SIG-M5 (cell line): ENCODE results near the gene CRB1.

Source experiments
- DNase-seq: peaks from one replicate; lab custom pipeline; 2025; lab: John Stamatoyannopoulos, UW

The CRB1 gene

DNA sequence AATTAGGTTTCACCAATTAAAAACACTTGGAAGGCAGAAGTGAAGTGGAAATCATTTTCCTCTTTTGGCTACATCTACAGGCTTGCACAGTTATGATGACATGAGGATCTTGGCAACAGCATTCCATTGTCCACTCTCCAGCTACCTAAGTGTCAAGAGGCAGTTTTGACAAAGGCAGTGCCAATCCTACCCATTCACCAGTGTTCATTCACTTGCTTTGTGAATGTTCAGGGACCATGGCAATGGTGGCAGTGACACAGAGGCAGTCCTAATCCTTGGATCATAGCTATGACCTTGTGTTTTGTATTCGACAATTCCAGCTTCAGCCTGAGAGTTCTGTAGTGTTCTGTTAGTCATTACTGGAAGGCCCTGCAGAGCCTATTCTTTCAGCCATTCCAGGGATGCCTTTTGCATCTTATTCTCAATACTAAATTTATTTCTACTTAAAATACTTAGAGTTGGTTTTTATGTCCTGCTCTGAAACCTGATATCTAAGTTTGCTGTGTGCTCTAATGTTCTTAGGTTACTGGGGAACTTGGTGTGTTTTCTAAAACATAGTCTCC is 36.7 kb downstream of the CRB1 start:
- no peak for DNase-seq

DNA sequence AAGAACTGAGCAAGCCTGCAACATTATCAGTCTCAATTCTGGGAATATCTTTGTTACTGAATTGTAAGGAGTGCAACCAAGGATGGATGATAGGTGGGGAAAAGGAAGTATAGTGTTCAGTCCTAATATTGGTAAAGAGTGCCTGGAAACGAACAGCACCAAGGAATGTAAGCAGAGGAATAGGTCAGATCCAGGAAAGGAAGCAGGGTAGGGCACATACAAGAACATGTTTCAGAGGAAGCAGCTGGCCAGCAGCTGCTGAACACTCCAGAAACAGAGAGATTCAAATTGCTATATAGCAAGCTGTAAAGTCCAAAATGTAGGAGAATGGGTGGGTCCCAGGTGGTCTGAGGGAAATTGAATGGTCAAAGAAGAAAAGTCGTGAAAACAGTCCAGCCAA is 37.9 kb downstream of the CRB1 start:
- DNase-seq: no peak

DNA sequence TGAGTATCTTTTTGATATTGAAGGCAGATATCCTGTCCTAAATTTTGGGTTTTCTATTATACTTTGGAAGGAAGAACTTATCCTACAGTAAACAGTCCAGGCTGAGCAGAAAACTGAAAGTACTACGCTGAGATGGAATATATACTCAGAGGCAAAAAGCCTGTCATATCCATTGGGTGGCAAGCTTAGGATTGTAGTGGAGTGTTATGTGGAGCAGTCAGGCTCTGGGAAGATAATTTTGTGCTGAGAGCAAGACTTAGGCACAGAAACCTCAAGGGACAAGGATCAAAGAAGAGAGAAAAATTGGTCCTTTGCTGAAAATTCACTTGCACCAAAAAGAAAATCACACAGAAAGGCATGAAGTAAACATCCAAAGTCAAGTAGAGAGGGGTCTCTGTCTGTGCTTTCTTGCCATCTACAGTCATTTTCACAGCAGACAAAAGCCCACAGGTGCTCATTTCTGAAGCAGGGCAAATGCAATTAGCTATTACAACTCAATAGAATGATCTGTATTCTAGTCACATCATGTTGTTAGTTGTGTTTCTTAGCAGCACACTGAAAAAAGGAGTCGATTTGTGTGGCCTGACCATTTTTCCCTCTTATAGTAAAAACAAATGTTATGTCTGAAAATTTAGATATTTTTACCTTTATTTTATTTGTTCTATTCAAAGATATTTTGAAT is 38.5 kb downstream of the CRB1 start:
- no peak for DNase-seq

DNA sequence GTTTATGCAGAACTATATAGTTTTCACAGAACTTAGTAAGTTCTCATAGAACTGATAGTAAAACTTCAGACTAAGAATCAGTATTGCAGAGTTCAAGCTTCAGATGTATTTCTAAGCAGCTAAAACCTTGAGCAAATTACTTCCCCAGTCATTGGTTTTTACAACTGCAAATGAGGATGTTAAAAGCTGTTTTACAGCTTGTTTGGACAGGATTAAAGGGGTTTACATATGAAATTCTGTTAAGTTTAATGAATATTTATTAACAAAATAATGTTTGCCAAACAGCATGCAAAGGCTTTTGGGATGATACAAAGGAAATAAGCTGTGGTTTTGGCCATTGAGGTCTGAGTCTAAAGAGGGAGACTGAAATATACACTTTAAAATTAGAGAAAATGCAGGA is 39.1 kb downstream of the CRB1 start:
- no peak for DNase-seq

DNA sequence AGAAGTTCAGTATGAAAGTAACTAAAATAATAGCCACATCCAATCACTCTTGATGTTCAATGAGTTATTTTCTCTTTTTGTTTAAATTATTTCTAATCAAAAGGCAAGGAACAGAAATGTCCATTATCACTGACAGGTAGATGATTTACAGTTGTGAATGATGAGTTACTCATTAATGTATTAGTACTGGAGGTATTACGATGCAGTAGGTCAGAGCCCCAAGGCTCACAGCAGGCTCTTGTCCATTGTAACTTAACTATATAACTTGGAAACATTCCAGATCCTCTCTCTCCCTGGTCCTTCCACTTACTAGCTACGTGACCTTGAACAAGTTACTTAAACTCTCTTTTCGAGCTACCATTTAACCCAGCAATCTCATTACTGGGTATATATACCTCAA is 39.5 kb downstream of the CRB1 start:
- DNase-seq: no peak

DNA sequence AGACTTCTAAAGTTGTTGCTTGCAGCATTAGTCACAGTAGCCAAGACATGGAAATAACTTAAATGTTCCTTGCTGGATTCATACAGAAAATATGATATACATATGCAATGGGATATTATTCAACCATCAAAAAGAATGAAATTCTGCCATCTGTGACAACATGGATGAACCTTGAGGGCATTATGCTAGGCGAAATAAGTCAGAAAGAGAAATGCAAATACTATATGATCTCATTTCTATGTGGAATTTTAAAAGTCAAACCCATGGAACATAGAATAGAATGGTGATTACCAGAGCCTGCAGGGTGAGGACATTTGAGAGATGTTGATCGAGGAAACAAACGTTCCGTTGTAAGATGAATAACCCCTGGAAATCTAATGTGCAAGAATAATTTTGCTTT is 43.0 kb downstream of the CRB1 start:
- no peak for DNase-seq

DNA sequence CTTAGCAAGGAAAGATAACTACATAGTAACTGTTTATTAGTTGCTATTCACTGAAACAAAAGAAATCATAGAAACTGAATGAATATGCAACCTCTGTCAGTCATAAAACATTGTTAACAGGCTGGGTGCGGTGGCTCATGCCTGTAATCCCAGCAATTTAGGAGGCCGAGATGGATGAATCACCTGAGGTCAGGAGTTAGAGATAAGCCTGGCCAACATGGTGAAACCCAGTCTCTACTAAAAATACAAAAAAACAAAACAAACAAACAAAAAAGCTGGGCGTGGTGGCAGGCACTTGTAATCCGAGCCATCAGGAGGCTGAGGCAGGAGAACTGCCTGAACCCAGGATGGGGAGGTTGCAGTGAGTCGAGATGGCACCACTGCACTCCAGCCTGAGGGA is 44.1 kb downstream of the CRB1 start:
- DNase-seq: no peak

DNA sequence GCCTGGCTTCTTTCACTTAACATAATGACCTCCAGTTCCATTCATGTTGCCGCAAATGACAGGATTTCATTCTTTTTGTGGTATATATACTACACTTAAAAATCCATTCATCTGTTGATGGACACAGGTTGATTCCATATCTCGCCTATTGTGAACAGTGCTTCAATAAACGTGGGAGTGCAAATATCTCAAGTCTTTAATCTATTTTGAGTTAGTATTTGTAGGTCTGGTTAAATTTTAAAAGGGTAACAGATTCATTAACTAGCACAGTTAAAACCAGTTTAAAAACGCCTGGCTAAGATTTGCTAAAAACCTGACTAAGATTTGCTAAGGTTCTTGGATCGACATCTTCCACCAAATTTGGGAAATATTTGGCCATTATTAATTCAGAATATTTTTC is 45.7 kb downstream of the CRB1 start:
- DNase-seq: no peak

DNA sequence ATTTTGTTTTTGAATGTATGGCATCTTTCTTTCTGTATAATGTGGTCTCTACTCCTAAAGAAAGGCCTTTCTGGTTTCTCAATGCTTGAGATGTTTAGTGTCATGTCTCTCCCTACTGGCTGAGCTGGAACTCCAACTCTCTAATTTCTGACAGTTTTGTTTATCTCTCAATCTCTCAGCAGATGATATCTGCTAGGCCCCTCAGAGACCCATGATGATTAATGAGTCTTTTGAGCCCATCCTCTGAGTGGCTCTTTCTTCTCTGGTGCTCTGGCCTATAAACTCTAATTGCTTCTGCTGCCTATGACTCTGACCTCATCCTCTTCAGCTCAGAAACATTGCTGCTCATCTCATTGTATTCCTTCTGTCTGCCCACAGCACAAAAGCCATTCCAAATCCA is 46.6 kb downstream of the CRB1 start:
- no peak for DNase-seq

DNA sequence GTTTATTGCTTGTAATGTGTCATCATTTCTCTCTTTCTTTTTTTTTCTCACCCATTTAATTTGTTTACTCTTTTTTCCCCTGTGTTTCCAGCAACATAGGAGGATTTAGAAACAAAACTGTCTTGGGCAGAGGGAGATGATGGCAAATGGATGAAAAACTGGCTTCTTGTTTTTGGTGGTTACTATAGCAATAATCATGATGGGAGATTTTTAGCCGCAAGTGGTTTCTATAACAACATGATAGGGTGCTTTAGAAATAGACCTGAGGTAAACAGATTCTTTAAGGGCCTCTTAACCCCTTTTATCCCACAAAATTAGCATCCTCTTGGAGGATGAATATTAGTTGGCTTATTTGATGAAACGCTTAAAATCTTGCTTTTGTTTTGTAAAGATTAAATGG is 51.6 kb downstream of the CRB1 start:
- DNase-seq: no peak

DNA sequence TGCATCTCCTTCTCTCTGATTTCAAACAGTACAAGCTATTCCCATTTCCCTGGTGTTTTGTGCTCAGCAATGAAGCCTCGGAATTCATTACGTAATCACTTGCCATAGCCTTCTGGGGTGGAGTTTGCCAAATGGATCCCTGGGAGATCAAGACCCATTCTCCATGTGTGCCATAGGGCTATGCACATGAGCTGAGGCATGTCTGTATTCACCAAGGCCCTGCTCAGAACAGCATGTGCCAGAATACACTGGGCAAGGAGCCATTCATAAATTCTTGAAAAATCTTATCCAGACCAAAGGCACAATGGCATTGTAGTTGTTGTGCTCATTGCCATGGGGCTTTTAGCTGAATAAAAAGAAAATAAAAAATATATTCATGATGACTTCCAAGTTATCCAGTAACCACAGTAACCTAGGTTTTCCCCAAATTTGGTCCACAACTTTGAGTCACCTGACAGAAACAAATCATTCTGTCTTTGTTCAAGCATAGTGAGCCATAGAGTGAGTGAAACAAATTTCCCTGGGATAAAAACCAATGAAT is 53.0 kb downstream of the CRB1 start:
- no peak for DNase-seq

DNA sequence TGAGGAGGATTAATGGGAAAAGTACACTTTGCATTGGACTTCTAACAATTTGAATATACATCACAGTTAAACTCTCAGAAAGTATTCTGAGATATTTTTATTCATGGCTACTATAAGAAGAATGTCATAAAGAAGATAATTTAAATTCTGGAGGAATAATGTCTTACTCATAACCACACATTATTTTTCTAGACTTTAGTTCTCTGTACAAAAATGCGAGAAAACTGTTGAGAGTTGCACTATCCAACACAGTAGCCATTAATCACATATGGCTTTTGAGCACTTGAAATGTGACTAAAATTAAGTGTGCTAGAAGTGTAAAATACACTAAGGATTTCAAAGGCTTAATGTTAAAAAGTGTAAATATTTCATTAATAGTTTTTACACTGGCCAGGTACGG is 53.8 kb downstream of the CRB1 start:
- no peak for DNase-seq

DNA sequence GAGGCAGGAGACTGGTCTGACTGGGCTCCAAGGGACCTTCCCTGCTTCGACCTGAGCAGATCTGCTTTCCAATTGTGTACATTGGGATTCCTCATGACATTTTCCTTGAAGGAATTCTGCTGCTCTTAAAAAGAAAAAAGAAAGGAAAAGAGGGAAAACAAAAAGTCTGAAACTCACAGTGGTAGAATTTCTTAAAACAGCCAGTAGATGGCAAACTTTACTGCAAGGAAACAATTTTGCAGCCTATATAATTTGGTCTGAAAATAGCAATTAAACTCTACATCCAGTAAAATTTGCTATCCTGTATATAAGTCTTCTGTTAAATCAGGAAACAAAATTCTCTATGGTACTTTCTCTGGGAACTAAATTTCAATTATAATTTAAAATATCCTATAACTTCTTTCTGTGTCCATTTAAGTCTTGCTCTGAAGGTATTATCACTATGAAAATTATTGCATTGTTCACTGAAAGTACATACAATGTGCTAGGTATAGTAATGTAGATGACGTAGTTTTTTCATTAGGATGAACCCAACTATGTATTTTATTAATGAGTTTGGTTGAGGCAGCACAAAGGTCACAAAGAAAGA is 59.8 kb downstream of the CRB1 start:
- DNase-seq: no peak

DNA sequence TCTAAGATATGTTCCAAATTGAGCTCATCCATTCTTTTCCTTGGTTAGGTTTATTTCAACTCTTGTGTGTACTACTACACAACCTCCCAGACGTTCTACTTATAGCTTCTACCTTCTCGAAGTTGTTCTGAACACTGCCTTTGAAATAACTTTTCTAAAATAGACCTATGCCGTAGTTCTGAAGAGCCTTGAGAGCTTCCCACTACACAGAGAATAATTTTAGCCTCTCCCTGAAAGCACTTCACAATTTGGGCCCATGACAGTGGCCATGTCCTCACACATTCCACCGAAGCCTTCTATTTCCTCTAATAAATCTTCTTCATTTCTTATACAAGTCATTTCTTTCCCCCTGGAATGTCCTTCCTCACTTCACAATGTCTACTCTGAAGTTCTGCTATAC is 62.2 kb downstream of the CRB1 start:
- DNase-seq: no peak

DNA sequence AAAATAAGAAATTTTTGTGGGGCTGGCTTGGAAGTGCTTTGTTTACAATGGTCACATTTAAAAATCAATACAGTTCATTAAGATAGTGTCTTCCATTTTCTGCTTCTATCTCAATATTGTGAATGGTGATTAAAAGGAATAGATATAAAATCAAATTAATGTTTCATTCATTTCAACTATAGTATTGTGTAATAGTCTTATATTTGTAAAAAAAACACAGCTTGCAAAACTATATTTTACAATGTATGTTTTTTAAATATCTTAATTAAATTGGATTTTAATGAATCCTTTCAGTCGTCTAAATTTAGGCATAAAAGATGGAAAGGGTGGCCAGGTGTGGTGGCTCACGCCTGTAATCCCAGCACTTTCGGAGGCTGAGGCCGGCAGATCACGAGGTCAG is 63.5 kb downstream of the CRB1 start:
- no peak for DNase-seq

DNA sequence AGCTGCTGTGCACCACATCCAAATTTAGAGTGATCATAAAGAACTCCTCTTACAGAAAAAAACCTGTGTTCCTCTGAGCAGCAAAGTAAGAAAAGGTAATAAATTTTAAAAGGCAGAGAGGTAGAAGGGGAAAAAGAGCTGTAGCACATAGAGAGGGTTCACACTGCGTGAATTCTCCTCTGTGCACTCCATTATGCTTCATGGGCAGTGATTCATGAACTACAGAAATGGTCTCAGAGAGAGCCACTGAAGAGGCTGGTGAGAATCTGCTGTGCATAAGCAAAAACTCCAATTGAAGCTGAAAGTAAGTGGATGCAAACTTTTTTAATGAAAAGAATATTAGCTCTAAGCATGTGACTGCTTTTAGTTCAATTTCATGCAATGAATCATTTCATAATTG is 65.0 kb downstream of the CRB1 start:
- no peak for DNase-seq

DNA sequence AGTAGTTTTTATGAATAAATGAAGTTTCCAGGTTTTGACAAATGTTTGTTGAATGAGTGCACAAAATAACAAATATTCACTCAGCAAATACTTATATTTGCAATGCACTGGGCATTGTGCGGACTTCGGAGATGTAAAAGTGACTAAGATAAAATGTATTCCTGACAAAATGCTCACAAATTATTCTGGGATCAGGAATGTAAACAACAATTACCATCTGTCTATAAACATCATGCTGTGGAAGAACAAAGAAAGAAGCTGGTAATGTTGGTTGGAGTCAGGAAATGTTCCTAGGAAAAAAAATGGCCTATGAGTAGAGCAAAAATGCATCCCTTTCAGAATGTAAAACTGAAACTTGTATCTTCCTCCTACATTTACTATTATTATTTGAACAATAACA is 68.5 kb downstream of the CRB1 start:
- DNase-seq: no peak

DNA sequence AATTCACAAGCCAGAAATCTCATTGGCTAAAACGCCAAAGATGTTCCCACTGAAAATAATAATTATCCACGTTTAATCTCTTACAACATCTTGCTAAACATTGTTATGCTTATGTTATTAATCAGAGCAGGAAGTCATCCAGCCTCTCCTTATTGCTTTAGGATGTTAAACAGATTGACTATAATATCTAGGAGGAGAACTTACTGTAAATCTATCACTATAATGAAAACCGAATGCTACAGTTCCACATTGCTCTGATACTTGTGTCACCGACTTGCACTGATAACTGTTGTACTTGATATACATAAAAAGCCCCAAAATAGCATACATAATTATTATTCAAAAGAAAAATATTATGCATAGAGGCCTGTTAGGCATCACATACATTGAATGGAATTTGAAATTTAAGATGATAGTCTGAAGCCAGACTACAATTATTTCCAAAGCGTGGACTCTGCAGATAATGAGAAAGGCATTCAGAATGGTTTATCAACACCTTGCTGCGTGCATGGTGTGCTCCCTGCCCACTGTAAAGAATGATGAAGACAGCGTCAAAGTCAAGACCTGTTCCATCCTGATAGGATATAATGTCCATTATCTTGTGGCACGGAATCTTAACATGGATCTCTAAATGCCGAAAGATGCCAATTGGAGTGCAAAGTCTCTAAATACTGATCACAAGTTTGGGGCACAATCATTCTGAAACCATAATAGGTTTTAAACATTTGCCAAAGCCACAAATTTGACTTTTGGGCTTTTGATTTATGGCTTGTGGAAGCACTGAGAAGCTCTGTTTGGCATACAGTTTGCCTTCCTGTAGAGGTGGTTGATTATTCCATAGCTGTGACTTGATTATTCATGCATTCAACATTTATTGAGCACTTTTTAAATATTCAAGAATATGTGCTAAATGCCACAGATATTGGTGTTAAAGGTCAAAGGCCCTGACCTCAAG is 71.3 kb downstream of the CRB1 start:
- DNase-seq: no peak

DNA sequence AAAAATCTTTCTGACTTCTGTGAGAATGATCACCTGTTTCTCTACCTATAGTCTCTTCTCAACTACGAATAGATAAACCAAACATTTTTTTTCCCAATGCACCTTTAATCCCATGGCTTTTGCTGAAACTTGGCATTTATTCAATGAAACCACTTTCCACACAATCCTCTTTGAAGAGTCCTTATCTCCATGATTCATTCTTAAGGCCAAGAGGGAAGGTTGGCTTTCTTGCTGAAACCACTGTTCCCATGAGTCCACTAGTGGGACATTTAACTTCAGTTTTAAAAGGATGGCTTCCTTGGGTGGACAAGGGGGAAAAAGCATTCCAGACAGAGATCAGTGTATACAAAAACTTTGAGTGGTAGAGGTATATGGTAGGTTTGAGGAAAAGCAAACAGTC is 73.6 kb downstream of the CRB1 start:
- DNase-seq: no peak

DNA sequence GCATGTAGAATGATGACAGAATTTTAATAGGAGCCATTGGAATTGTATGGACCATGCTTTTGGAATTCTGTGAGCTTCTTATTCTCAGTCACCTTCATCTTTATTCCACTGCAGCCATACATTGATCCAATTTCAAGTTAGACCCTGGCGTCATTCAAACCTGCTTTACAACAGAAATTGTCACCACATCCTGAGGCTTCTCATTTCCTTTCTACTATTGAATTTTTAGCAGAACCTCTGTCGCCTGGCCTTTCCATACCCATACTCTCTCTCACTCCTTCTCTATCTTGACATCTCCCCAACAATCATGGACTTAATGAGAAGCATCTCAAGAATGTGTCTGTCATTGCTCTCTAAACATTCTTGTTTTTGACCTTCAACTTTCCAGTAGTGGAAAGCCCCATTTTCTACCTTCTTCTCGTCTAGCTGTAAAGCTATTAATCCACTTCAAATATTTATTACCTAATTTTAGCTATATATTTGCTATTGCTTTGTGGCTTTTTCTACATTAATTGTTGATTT is 74.1 kb downstream of the CRB1 start:
- no peak for DNase-seq

DNA sequence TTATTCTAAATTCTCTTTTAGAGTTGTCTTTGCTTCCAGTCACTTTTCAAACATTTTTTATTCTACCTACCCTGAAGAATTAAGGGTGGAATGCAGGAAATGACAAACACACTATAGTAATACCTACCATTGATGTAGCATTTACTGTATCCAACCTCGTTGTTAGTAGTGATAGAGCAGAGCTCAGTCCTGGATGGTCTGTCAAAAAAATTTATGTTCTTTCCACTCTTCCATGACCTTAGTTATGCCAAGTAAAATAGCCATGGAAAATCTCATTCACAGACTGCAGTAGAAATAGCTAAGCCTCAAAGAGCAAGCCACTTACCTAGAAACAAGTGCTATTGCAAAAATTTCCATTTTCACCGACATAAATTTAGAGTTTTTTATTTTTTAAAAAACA is 74.6 kb downstream of the CRB1 start:
- no peak for DNase-seq

DNA sequence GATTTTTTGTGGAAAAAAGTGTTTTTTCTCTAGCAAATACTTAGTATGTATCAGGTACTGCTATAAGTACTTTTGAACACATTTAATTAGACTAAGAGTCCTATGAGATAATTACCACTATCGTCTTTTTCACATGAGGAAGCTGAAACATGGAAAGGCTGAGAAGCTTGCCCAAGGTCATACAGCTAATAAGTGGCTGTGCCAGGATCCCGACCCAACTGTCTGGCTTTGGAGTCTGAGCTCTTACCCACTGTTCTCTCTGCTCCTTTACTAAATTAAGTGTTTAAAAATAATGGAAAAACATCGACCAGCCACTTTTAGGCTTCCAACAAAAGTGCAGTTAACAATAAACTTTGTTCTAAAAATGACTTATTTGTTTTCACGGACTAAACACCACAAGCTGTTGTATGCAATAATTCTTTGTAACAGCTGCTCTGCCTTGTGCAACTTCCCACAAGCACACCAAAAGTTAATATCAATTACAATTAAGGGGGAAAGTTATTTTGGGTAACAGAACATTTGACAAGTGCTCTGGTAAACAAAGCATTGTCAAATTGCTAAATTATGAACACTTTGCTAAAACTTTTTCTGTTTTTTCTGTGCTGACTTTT is 75.7 kb downstream of the CRB1 start:
- DNase-seq: no peak
